ENCODE results near the gene HNRNPF. TPM values are rescaled to one million over a fixed set of nuclear protein-coding genes. Genes with fewer than 3 reads are reported as not detected.

Gene HNRNPF
- total and polyA plus RNA-seq, 2 of the 8 experiments (the other 6 are each of a cell fraction or from before 2014, with no cell fraction given) = 209 to 389 TPM

DNA sequence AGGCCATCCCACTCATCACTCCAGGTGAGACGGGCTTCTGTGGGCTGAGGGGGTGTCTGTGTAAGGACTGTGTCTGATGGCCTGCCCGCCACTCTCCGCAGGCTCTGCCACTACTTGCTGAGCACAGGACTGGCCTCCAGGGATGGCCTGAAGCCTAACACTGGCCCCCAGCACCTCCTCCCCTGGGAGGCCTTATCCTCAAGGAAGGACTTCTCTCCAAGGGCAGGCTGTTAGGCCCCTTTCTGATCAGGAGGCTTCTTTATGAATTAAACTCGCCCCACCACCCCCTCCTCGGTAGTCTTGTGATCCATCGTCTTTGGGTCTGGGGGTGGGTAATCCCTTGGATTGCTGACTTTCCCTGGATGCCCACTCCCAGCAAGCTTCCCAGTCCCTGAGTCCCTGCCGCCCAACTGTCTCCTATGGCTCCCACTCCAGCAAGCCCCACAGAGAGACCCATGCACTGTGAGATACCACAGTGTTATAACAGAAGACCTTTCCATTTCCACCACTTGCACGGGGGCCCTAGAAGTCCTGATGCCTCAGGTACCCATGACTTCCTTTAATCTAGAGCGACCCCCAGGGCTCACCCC, 32.8 kb downstream of the HNRNPF start:
- no peak overlapping the region for H2BK120ac ChIP-seq (replicated peaks; ENCODE audit: low read depth, low read length)
- peaks cover 4 to 20% (median 7%) of the 10 kb centered on the region in 4 experiments for H3K4me1 ChIP-seq (replicated peaks in 1 of 4; ENCODE audit: control insufficient read depth in 3 of 4, insufficient read depth in 4 of 4, low read length in 3 of 4)
- no peaks in the 10 kb centered on the region for H3K23me2 ChIP-seq (ENCODE audit: low read depth, low read length)
- no peak overlapping the region for H3K9ac ChIP-seq (replicated peaks in 1 of 4; ENCODE audit: extremely low read depth in 1 of 4, low read depth in 3 of 4, low read length in 3 of 4)
- CTCF ChIA-PET (ENCODE audit: partially characterized antibody) = interaction anchor here (0.6 to 2.4 kb wide), 6 partner anchors 7 to 83 kb away, joined by 3 to 12 read pairs (median 6); no protein-coding TSS in a partner anchor
- H3K79me1 ChIP-seq (ENCODE audit: low read depth, low read length) = no peaks in the 10 kb centered on the region
- DNase-seq (ENCODE audit: low read depth in 1 of 2, low spot score in 2 of 2) = no peak
- H3K4me3 ChIP-seq (ENCODE audit: extremely low read depth in 1 of 4, insufficient read depth in 2 of 4, low read depth in 3 of 4, low read length in 4 of 4) = no peak overlapping the region
- no peak overlapping the region for H3K56ac ChIP-seq (replicated peaks; ENCODE audit: insufficient read length, low read depth, low read length)
- no peak overlapping the region for H2AFZ ChIP-seq (ENCODE audit: low read length)
- H3K23ac ChIP-seq (ENCODE audit: insufficient read length) = no peak overlapping the region
- H4K5ac ChIP-seq (ENCODE audit: insufficient read length, low read depth, low read length) = no peak overlapping the region
- 0 out of 2 replicates have a peak overlapping the region, but pooled peaks have one; percentile 61 for H2BK15ac ChIP-seq (ENCODE audit: low read length)
- H2BK5ac ChIP-seq (ENCODE audit: low read depth, low read length) = no peak overlapping the region
- H2AK5ac ChIP-seq (ENCODE audit: low read depth, low read length) = no peak overlapping the region; the same call in 1 of the 2 replicates
- no peak overlapping the region for H2BK12ac ChIP-seq (ENCODE audit: low read depth, low read length)
- no peaks in the 10 kb centered on the region for H3K9me3 ChIP-seq (ENCODE audit: insufficient read depth in 2 of 2, low read depth in 1 of 2, low read length in 1 of 2)
- no peak overlapping the region for H3K4me2 ChIP-seq (ENCODE audit: insufficient read depth in 1 of 2, low read depth in 2 of 2, low read length in 2 of 2)
- H3K27ac ChIP-seq (ENCODE audit: low read depth, low read length) = no peak overlapping the region
- H4K91ac ChIP-seq (replicated peaks; ENCODE audit: insufficient read length, low read length) = no peak overlapping the region
- H3K18ac ChIP-seq (ENCODE audit: extremely low read depth, low read length) = no peak overlapping the region; the same call in 1 of the 2 replicates
- no peak overlapping the region for H3K14ac ChIP-seq (ENCODE audit: insufficient read length)
- H3K36me3 ChIP-seq (ENCODE audit: control insufficient read depth in 2 of 4, insufficient read depth in 4 of 4, low read length in 3 of 4) = no peaks in the 10 kb centered on the region
- H4K20me1 ChIP-seq (replicated peaks in 1 of 2; ENCODE audit: control insufficient read depth in 1 of 2, insufficient read depth in 2 of 2, low read length in 2 of 2) = no peaks in the 10 kb centered on the region
- POLR2A ChIA-PET (ENCODE audit: partially characterized antibody) = interaction anchor here (1.4 to 2.0 kb wide), 4 partner anchors 10 to 25 kb away, joined by 3 to 10 read pairs (median 6); no protein-coding TSS in a partner anchor
- H3K4ac ChIP-seq (replicated peaks; ENCODE audit: insufficient read length, low read depth, low read length) = no peak overlapping the region
- 90% methylated on average over 9 of the region's 9 CpGs; no CpG with 5 or more reads in 1 of the 2 experiments for WGBS, 2 experiments (ENCODE audit: extremely low coverage in 1 of 2, insufficient coverage in 1 of 2, insufficient read length in 1 of 2, insufficient replicate concordance in 2 of 2, low coverage in 1 of 2, low lambda C conversion rate in 2 of 2, missing lambda C conversion rate in 1 of 2)
- no peaks in the 10 kb centered on the region for H3K79me2 ChIP-seq (ENCODE audit: control insufficient read depth in 1 of 2, insufficient read depth in 2 of 2, low read length in 2 of 2)
- H2BK20ac ChIP-seq (ENCODE audit: low read length) = no peak overlapping the region
- no peak overlapping the region; the same call in 1 of the 2 replicates for H4K8ac ChIP-seq (ENCODE audit: extremely low read depth, insufficient read depth, low read length)
- no peak for FAIRE-seq
- 0 out of 7 replicates have a peak, but pooled peaks cover 0 to 2% (median 0%) of the 10 kb centered on the region in 4 experiments for H3K27me3 ChIP-seq (replicated peaks in 1 of 4; ENCODE audit: control insufficient read depth in 3 of 4, extremely low read depth in 1 of 4, insufficient read depth in 3 of 4, low read length in 3 of 4)
- TF ChIP-seq GTF2F1 (IDR thresholded peaks at IDR 0.05; ENCODE audit: borderline replicate concordance, low read depth, low read length) = no peak
- no peak for TF ChIP-seq ASH2L (IDR thresholded peaks at IDR 0.05; ENCODE audit: low read length)
- TF ChIP-seq KDM1A (IDR thresholded peaks at IDR 0.05; ENCODE audit: borderline replicate concordance, low read length) = no peak
- TF ChIP-seq CHD2 (IDR thresholded peaks at IDR 0.05; ENCODE audit: low read length) = no peak
- TF ChIP-seq NANOG (IDR thresholded peaks at IDR 0.05; ENCODE audit: insufficient read depth, low read depth, low read length, poor library complexity, severe bottlenecking) = no peak
- TF ChIP-seq HDAC6 (IDR thresholded peaks at IDR 0.05; ENCODE audit: low read depth, low read length) = no peak
- TF ChIP-seq EP300 (IDR thresholded peaks at IDR 0.05; ENCODE audit: borderline replicate concordance in 1 of 2, low read depth in 2 of 2, low read length in 2 of 2) = no peak
- TF ChIP-seq SAP30 (IDR thresholded peaks at IDR 0.05; ENCODE audit: insufficient read depth, insufficient replicate concordance, low read length) = no peak
- TF ChIP-seq, protein P1, sequence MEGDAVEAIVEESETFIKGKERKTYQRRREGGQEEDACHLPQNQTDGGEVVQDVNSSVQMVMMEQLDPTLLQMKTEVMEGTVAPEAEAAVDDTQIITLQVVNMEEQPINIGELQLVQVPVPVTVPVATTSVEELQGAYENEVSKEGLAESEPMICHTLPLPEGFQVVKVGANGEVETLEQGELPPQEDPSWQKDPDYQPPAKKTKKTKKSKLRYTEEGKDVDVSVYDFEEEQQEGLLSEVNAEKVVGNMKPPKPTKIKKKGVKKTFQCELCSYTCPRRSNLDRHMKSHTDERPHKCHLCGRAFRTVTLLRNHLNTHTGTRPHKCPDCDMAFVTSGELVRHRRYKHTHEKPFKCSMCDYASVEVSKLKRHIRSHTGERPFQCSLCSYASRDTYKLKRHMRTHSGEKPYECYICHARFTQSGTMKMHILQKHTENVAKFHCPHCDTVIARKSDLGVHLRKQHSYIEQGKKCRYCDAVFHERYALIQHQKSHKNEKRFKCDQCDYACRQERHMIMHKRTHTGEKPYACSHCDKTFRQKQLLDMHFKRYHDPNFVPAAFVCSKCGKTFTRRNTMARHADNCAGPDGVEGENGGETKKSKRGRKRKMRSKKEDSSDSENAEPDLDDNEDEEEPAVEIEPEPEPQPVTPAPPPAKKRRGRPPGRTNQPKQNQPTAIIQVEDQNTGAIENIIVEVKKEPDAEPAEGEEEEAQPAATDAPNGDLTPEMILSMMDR (IDR thresholded peaks at IDR 0.05; ENCODE audit: control extremely low read depth in 1 of 3, insufficient read depth in 1 of 3, low read depth in 1 of 3, low read length in 3 of 3) = no peak

All from H1 (cell line).